Measurements from ENCODE around the gene ARMC12. TPM values are rescaled to one million over a fixed set of nuclear protein-coding genes. Genes with fewer than 3 reads are reported as not detected.
"Not testable (repeated sequence)": the region's sequence is repeated elsewhere in the genome, so short reads cannot be mapped to it uniquely, and the experiment has no call there.

The ARMC12 gene
- total RNA-seq, 4 donors from 2014 or later = 0.40 to 2.4 (median 1.4) TPM

DNA sequence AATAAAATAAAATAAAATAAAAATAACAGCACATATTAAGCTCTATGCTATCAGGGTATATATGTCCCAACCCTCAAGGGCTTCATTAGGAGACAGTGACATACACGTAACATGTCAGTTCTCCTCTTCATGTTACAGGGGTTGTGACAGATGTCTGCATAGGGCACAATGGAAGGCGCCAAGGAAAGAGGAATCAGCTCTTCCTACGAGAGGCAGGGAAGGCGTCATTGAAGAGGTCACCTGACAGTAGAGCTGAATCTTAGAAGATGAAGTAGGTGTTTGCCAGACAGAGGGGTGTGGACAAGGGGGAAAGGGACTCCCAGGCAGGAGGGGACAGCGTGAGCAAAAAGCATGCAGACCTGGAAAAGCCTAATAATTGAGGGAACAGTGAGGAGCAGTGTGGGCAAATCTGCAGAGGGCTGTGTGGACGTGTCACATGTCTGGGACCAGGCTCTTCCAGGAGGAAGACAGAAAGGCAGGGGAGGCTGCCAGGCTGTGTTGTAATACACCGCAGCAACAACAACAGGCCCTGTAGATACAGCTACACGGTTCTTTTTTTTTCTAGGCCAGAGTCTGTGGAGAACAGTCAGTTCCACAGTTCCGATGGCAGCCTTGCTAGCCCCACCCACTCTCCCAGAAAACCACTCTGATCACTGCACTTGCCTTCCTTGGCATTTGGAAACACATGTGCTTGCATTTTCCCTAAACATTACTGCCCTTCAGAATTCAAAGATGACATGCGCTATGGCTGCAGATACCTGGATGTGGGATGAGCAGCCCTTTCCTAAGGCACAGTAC, 45.6 kb upstream of the ARMC12 start:
- Histone ChIP-seq H3K4me1 (peaks cover 19 to 24% of the 10 kb centered on the region in 2 donors), H3K27ac (peak overlapping the region; percentile 96 to 100 (median 98)), H3K36me3 (no peaks in the 10 kb centered on the region), H3K27me3 (no peaks in the 10 kb centered on the region), H3K9me3 (no peaks in the 10 kb centered on the region), H3K4me3 (replicated peaks in 1 of 3) (no peak overlapping the region)
- peak in 1 of 2 donors; percentile 73 for TF ChIP-seq POLR2A (IDR thresholded peaks at IDR 0.05)
- TF ChIP-seq, protein P1, sequence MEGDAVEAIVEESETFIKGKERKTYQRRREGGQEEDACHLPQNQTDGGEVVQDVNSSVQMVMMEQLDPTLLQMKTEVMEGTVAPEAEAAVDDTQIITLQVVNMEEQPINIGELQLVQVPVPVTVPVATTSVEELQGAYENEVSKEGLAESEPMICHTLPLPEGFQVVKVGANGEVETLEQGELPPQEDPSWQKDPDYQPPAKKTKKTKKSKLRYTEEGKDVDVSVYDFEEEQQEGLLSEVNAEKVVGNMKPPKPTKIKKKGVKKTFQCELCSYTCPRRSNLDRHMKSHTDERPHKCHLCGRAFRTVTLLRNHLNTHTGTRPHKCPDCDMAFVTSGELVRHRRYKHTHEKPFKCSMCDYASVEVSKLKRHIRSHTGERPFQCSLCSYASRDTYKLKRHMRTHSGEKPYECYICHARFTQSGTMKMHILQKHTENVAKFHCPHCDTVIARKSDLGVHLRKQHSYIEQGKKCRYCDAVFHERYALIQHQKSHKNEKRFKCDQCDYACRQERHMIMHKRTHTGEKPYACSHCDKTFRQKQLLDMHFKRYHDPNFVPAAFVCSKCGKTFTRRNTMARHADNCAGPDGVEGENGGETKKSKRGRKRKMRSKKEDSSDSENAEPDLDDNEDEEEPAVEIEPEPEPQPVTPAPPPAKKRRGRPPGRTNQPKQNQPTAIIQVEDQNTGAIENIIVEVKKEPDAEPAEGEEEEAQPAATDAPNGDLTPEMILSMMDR (IDR thresholded peaks at IDR 0.05) = no peak
- peak; percentile 95 to 97 for DNase-seq
- intact Hi-C loops (cut with DNase I) = loop anchor here (5.0 kb wide), 1 partner anchor 36 kb away; no protein-coding TSS in a partner anchor
- 49 to 52% methylated on average over 10 of the region's 10 CpGs for WGBS, 2 donors

DNA sequence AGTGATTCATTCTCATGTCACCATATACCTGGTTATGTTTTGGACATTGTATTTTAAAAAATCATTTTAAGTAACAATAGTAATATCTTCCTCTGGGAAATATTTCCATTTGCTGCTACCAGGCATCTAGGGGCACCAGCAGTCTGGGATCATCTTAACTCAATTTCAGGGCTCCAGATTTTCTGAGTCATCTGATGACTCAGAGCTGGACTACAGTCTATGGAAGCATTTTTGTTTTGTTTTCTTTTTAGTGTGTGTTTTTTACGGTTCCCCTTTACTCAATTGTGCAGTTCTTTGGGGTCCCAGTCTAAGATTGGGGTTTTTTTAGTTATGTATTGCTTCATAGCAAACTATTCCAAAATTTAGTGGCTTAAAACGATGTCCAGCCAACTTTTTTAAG, 42.4 kb upstream of the ARMC12 start:
- intact Hi-C loops (cut with DNase I) = loop anchor here (5.0 kb wide), 1 partner anchor 33 kb away; no protein-coding TSS in a partner anchor
- H3K9me3 ChIP-seq = no peaks in the 10 kb centered on the region
- H3K4me1 ChIP-seq = peaks cover 15 to 20% of the 10 kb centered on the region in 2 donors
- H3K4me3 ChIP-seq (replicated peaks in 1 of 3) = no peak overlapping the region
- no peak for TF ChIP-seq POLR2A (IDR thresholded peaks at IDR 0.05)
- TF ChIP-seq, protein P1 (IDR thresholded peaks at IDR 0.05) = no peak
- no peak overlapping the region for H3K27ac ChIP-seq
- no peaks in the 10 kb centered on the region for H3K27me3 ChIP-seq
- H3K36me3 ChIP-seq = no peaks in the 10 kb centered on the region
- DNase-seq = no peak
- WGBS, 2 donors = 89 to 92% methylated on average over 2 of the region's 2 CpGs

DNA sequence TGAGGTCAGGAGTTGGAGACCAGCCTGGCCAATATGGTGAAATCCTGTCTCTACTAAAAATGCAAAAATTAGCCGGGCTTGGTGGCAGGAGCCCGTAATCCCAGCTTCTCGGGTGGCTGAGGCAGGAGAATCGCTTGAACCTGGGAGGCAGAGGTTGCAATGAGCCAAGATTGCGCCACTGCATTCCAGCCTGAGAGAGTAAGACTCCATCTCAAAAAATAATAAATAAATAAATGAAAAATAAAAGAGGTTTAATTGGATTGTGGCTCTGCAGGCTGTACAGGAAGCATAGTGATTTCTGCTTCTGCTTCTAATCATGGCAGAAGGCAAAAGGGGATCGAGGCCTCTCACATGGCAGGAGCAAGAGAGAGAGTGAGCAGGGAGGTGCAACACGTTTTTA, 38.4 kb upstream of the ARMC12 start:
- intact Hi-C loops (cut with DNase I); H3K27ac ChIP-seq; H3K9me3 ChIP-seq; H3K4me1 ChIP-seq; H3K27me3 ChIP-seq; H3K36me3 ChIP-seq; DNase-seq; H3K4me3 ChIP-seq (replicated peaks in 1 of 3): not testable (repeated sequence)
- WGBS, 2 donors = 83 to 92% methylated on average over 7 of the region's 7 CpGs

DNA sequence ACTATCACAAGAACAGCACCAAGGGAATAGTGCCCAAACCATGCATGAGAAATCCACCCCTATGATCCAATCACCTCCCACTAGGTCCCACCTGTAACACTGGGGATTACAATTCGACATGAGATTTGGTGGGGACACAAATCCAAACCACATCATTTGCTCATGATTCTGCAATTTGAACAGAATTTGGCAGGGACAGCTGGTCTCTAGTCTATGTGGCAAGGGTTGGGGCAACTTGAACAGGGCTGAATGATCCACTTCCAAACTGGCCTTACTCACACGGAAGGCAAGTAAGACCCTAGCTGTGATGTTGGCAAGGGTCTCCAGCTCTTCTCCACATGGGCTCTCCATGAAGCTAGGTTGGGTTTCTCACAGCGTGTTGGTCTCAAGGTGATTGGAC, 38.0 kb upstream of the ARMC12 start:
- no peaks in the 10 kb centered on the region for H3K9me3 ChIP-seq
- TF ChIP-seq, protein P1 (IDR thresholded peaks at IDR 0.05) = no peak
- no peak for TF ChIP-seq POLR2A (IDR thresholded peaks at IDR 0.05)
- H3K4me3 ChIP-seq (replicated peaks in 1 of 3) = no peak overlapping the region
- H3K36me3 ChIP-seq = no peaks in the 10 kb centered on the region
- intact Hi-C loops (cut with DNase I) = no loop called here
- H3K4me1 ChIP-seq = no peaks in the 10 kb centered on the region
- H3K27me3 ChIP-seq = no peaks in the 10 kb centered on the region
- DNase-seq = no peak
- no peak overlapping the region for H3K27ac ChIP-seq
- WGBS, 2 donors = 70 to 93% methylated on average over 3 of the region's 3 CpGs

DNA sequence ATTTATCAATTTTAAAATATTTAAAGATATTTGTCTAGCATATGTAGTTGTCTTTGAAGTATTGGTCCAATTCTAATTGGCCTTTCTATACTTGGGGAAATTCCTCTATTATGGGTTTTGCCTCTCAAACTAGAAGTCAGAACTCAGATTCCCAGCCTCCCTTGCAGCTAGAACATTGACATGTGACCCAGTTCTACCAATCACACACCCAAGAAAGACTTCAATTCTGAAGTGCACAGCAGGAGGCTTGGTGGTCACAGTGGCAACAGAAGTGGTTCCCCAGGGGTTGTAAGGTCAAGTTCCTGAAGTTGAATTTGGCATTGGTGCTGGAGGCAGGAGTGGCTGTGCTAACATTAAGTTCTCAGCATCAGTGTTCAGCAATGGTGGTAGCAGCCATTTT, 33.3 kb upstream of the ARMC12 start:
- intact Hi-C loops (cut with DNase I) = no loop called here

More for the DNA sequence above, 33.3 kb upstream of the ARMC12 start:
- Histone ChIP-seq H3K27me3 (no peaks in the 10 kb centered on the region), H3K36me3 (no peaks in the 10 kb centered on the region), H3K9me3 (no peaks in the 10 kb centered on the region), H3K4me3 (replicated peaks in 1 of 3) (no peak overlapping the region), H3K27ac (no peak overlapping the region), H3K4me1 (no peaks in the 10 kb centered on the region)
- TF ChIP-seq POLR2A (IDR thresholded peaks at IDR 0.05) = no peak
- TF ChIP-seq, protein P1 (IDR thresholded peaks at IDR 0.05) = no peak
- no peak for DNase-seq

Data from thyroid gland (tissue), 4 donors.